CD8-positive, alpha-beta memory T cell (primary cell): ENCODE results near the gene ADO. TPM values are rescaled to one million over a fixed set of nuclear protein-coding genes. Genes with fewer than 3 reads are reported as not detected.

Experiments
- CTCF ChIA-PET: fragments of 350-600 bp; sonication (Branson Sonifier 250); formaldehyde crosslinking; loops from one replicate; lab custom pipeline; 2021; ENCODE audit warnings: antibody characterized with exemption; lab: Charles Lee
- POLR2A ChIA-PET: fragments of 350-600 bp; sonication (Branson Sonifier 250); formaldehyde crosslinking; loops from one replicate; lab custom pipeline; 2021; ENCODE audit warnings: antibody characterized with exemption; lab: Charles Lee
- DNase-seq, 5 donors: peaks; one replicate each; pipeline versions ENCODE4 v3.0.0 to v3.0.0-alpha.2; 2020 to 2022; ENCODE audit warnings: mixed read lengths in 1 of 5
- H3K27ac ChIP-seq: one replicate; pipeline ENCODE4 v1.7.0; 2013; ENCODE audit warnings: low read depth, mild to moderate bottlenecking, low read length, moderate library complexity
- H3K27me3 ChIP-seq: 2 replicates; pipeline ENCODE4 v1.7.0; 2013; ENCODE audit warnings: low read length, mild to moderate bottlenecking; ENCODE audit not compliant: insufficient read depth, poor library complexity, severe bottlenecking
- H3K36me3 ChIP-seq: 2 replicates; pipeline ENCODE4 v1.7.0; 2013; ENCODE audit warnings: mild to moderate bottlenecking, low read length, moderate library complexity; ENCODE audit not compliant: insufficient read depth
- H3K4me1 ChIP-seq: 2 replicates; pipeline ENCODE4 v1.7.0; 2013; ENCODE audit warnings: mild to moderate bottlenecking, low read length, moderate library complexity; ENCODE audit not compliant: insufficient read depth
- H3K4me3 ChIP-seq: 2 replicates; pipeline ENCODE4 v1.7.0; 2013; ENCODE audit warnings: mild to moderate bottlenecking, low read length
- H3K9me3 ChIP-seq: 2 replicates; pipeline ENCODE4 v1.7.0; 2013; ENCODE audit warnings: mild to moderate bottlenecking, low read length
- H3K27ac Mint-ChIP-seq, 8 donors: one replicate each; pipeline ENCODE4 v1.8.0; 2020 to 2021; ENCODE audit warnings: mixed read lengths in 8 of 8, mild to moderate bottlenecking in 6 of 8, inconsistent platforms in 3 of 8, moderate library complexity in 3 of 8
- H3K27me3 Mint-ChIP-seq, 2 donors: one replicate each; pipeline ENCODE4 v1.8.0; 2020 to 2021; ENCODE audit warnings: mixed read lengths in 2 of 2, mild to moderate bottlenecking in 1 of 2, moderate library complexity in 1 of 2
- H3K36me3 Mint-ChIP-seq, 3 donors: one replicate each; pipeline ENCODE4 v1.8.0; 2020 to 2021; ENCODE audit warnings: mixed read lengths in 3 of 3, inconsistent platforms in 1 of 3, mild to moderate bottlenecking in 1 of 3
- H3K4me1 Mint-ChIP-seq, 3 donors: one replicate each; pipeline ENCODE4 v1.8.0; 2020 to 2021; ENCODE audit warnings: mixed read lengths in 3 of 3, inconsistent platforms in 1 of 3, mild to moderate bottlenecking in 1 of 3
- H3K4me3 Mint-ChIP-seq, 7 donors: one replicate each; pipeline ENCODE4 v1.8.0; 2020 to 2021; ENCODE audit warnings: mixed read lengths in 7 of 7, mild to moderate bottlenecking in 6 of 7, moderate library complexity in 4 of 7, inconsistent platforms in 2 of 7
- H3K9me3 Mint-ChIP-seq, 5 donors: one replicate each; pipeline ENCODE4 v1.8.0; 2020 to 2022; ENCODE audit warnings: mixed read lengths in 5 of 5, mild to moderate bottlenecking in 3 of 5, moderate library complexity in 2 of 5, inconsistent platforms in 1 of 5
- polyA plus RNA-seq: library from polyadenylated mRNA; unstranded; fragments of 300-500 nt; fragmentation: Illumina TruSeq; gene quantifications from one replicate; pipeline ENCODE4 v1.2.3, GENCODE V29; 2021
- total RNA-seq, 2 experiments: library from RNA; stranded (reverse); gene quantifications; one replicate each; pipeline ENCODE4 v1.2.3, GENCODE V29; 2021

The ADO gene
- total and polyA plus RNA-seq, 3 experiments from 2014 or later, result 2.8 to 39.4 (median 38.4) TPM

GRCh38 chr10:62795762-62796161 lies 8.8 kb upstream of the ADO start:
- no peaks in the 10 kb centered on the region for H3K27me3 ChIP-seq
- H3K4me1 ChIP-seq, result no peaks in the 10 kb centered on the region
- no peak overlapping the region for H3K27ac Mint-ChIP-seq
- H3K4me3 ChIP-seq, result no peak overlapping the region
- DNase-seq, result no peak
- ChIA-PET POLR2A (no interaction called here), CTCF (no interaction called here)
- no peak overlapping the region for H3K4me3 Mint-ChIP-seq
- H3K27me3 Mint-ChIP-seq, result peaks cover 14 to 38% of the 10 kb centered on the region in 2 donors
- H3K9me3 Mint-ChIP-seq, result no peaks in the 10 kb centered on the region
- no peak overlapping the region for H3K27ac ChIP-seq
- no peaks in the 10 kb centered on the region for H3K4me1 Mint-ChIP-seq
- no peaks in the 10 kb centered on the region for H3K9me3 ChIP-seq
- H3K36me3 ChIP-seq, result no peaks in the 10 kb centered on the region
- H3K36me3 Mint-ChIP-seq, result no peaks in the 10 kb centered on the region

GRCh38 chr10:62796896-62797295 lies 7.6 kb upstream of the ADO start:
- no peaks in the 10 kb centered on the region for H3K9me3 ChIP-seq
- no peak overlapping the region for H3K27ac Mint-ChIP-seq
- H3K4me3 ChIP-seq, result no peak overlapping the region
- no peaks in the 10 kb centered on the region for H3K9me3 Mint-ChIP-seq
- DNase-seq, result no peak
- H3K27ac ChIP-seq, result no peak overlapping the region
- no peaks in the 10 kb centered on the region for H3K36me3 Mint-ChIP-seq
- no peaks in the 10 kb centered on the region for H3K4me1 Mint-ChIP-seq
- peaks cover 12 to 38% of the 10 kb centered on the region in 2 donors for H3K27me3 Mint-ChIP-seq
- CTCF ChIA-PET, result no interaction called here
- no peak overlapping the region for H3K4me3 Mint-ChIP-seq
- POLR2A ChIA-PET, result interaction anchor here (0.6 kb wide), 1 partner anchor 99 kb away, joined by 3 read pairs; no protein-coding TSS in a partner anchor
- H3K27me3 ChIP-seq, result no peaks in the 10 kb centered on the region
- no peaks in the 10 kb centered on the region for H3K4me1 ChIP-seq
- H3K36me3 ChIP-seq, result no peaks in the 10 kb centered on the region

- Histone ChIP-seq H3K9me3 (no peaks in the 10 kb centered on the region), H3K4me3 (no peak overlapping the region), H3K27me3 (no peaks in the 10 kb centered on the region), H3K4me1 (peaks cover 18% of the 10 kb centered on the region), H3K36me3 (no peaks in the 10 kb centered on the region), H3K27ac (no peak overlapping the region)
- peak overlapping the region in 1 of 8 donors; percentile 58 for H3K27ac Mint-ChIP-seq
- peaks cover 19 to 24% (median 22%) of the 10 kb centered on the region in 3 donors for H3K4me1 Mint-ChIP-seq
- ChIA-PET CTCF (interaction anchor here (1.0 to 6.4 kb wide), 5 partner anchors 15 to 191 kb away, joined by 3 to 76 read pairs (median 3); partner anchors contain the start of gene EGR2), POLR2A (no interaction called here)
- H3K27me3 Mint-ChIP-seq, result peaks cover 11 to 23% of the 10 kb centered on the region in 2 donors
- no peaks in the 10 kb centered on the region for H3K9me3 Mint-ChIP-seq
- peak overlapping the region in 1 of 7 donors; percentile 66 for H3K4me3 Mint-ChIP-seq
- peaks cover 0 to 20% (median 1%) of the 10 kb centered on the region in 3 donors for H3K36me3 Mint-ChIP-seq
- no peak for DNase-seq
Measured at GRCh38 chr10:62801871-62802270, 2.6 kb upstream of the ADO start.

- Mint-ChIP-seq H3K27ac (peak overlapping the region; percentile 94 to 99 (median 98)), H3K36me3 (peaks cover 0 to 27% (median 11%) of the 10 kb centered on the region in 3 donors), H3K4me3 (peak overlapping the region; percentile 89 to 97 (median 97)), H3K4me1 (peaks cover 38 to 44% (median 41%) of the 10 kb centered on the region in 3 donors), H3K27me3 (peaks cover 4% of the 10 kb centered on the region in 2 donors), H3K9me3 (no peaks in the 10 kb centered on the region)
- peak overlapping the region; percentile 84 for H3K4me3 ChIP-seq
- POLR2A ChIA-PET, result interaction anchor here (1.5 to 5.5 kb wide), 4 partner anchors 12 to 114 kb away, joined by 6 to 63 read pairs (median 8); partner anchors contain the start of gene EGR2
- H3K27me3 ChIP-seq, result no peaks in the 10 kb centered on the region
- DNase-seq, result no peak
- no peaks in the 10 kb centered on the region for H3K36me3 ChIP-seq
- CTCF ChIA-PET, result interaction anchor here (1.2 to 6.4 kb wide), 5 partner anchors 13 to 193 kb away, joined by 3 to 76 read pairs (median 7); partner anchors contain the start of gene EGR2
- H3K27ac ChIP-seq, result peak overlapping the region; percentile 88
- H3K4me1 ChIP-seq, result peaks cover 32% of the 10 kb centered on the region
- no peaks in the 10 kb centered on the region for H3K9me3 ChIP-seq
Measured at GRCh38 chr10:62803724-62804355, 680 bp upstream of the ADO start.

DNA sequence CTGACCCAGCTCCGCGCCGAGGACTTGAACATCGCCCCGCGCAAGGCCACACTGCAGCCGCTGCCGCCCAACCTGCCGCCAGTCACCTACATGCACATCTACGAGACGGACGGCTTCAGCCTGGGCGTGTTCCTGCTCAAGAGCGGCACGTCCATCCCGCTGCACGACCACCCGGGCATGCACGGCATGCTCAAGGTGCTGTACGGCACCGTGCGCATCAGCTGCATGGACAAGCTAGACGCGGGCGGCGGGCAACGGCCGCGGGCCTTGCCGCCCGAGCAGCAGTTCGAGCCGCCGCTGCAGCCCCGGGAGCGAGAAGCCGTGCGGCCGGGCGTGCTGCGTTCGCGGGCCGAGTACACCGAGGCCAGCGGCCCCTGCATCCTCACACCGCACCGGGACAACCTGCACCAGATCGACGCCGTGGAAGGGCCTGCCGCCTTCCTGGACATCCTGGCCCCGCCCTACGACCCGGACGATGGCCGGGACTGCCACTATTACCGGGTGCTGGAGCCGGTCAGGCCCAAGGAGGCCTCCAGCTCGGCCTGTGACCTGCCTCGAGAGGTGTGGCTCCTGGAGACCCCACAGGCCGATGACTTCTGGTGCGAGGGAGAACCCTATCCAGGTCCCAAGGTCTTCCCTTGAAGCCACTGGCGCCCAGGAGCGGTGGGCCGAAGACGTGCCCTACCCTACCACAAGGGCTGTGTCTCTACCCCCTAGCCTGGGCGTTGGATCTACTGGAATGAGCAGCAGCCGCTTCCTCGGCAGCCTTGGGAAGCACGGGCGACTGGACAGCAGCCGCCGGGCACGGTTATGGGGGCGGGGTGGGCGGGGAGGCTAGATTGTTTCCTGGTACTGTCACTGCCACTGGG lies 945 bp downstream of the ADO start:
- ChIA-PET POLR2A (interaction anchor here (0.9 to 5.5 kb wide), 5 partner anchors 11 to 824 kb away, joined by 3 to 63 read pairs (median 6); partner anchors contain the start of gene EGR2), CTCF (interaction anchor here (1.5 to 6.4 kb wide), 5 partner anchors 11 to 328 kb away, joined by 4 to 76 read pairs (median 7); partner anchors contain the start of genes EGR2 and NRBF2)
- no peaks in the 10 kb centered on the region for H3K9me3 Mint-ChIP-seq
- peak overlapping the region; percentile 89 to 97 (median 96) for H3K4me3 Mint-ChIP-seq
- Histone ChIP-seq H3K27ac (peak overlapping the region; percentile 88), H3K36me3 (no peaks in the 10 kb centered on the region), H3K9me3 (no peaks in the 10 kb centered on the region), H3K27me3 (no peaks in the 10 kb centered on the region), H3K4me3 (peak overlapping the region; percentile 84), H3K4me1 (peaks cover 32% of the 10 kb centered on the region)
- DNase-seq, result peak in 2 of 5 donors; percentile 11 to 50
- peaks cover 38 to 51% (median 44%) of the 10 kb centered on the region in 3 donors for H3K4me1 Mint-ChIP-seq
- H3K27me3 Mint-ChIP-seq, result peaks cover 0 to 4% of the 10 kb centered on the region in 2 donors
- H3K27ac Mint-ChIP-seq, result peak overlapping the region; percentile 77 to 95 (median 92)
- H3K36me3 Mint-ChIP-seq, result peaks cover 0 to 32% (median 11%) of the 10 kb centered on the region in 3 donors

DNA sequence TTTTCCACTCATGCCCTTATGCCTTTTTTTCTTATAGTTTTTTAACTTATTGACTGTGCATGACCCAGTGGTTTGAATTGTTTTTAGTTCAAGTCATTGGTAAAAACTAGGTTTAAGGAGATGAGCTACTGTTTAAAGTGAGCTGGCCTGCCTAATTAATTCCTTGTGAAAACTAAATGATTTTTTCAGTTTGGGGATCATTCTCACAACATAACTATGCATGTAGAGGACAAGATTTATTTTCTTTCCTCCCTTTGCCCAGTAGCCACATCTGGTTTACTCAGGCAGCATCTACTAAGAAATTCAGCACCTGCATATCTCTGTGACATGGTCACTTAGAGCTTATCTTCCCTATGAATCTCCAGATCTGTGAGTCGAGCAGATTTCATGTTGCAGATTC lies 1.7 kb downstream of the ADO start:
- no peaks in the 10 kb centered on the region for H3K27me3 ChIP-seq
- peak overlapping the region; percentile 89 to 97 (median 96) for H3K4me3 Mint-ChIP-seq
- no peaks in the 10 kb centered on the region for H3K36me3 ChIP-seq
- CTCF ChIA-PET, result interaction anchor here (0.8 to 6.4 kb wide), 3 partner anchors 11 to 195 kb away, joined by 6 to 76 read pairs (median 7); partner anchors contain the start of gene EGR2
- no peaks in the 10 kb centered on the region for H3K9me3 Mint-ChIP-seq
- peaks cover 45 to 59% (median 52%) of the 10 kb centered on the region in 3 donors for H3K4me1 Mint-ChIP-seq
- peak overlapping the region; percentile 16 for H3K4me3 ChIP-seq
- no peaks in the 10 kb centered on the region for H3K9me3 ChIP-seq
- peaks cover 0 to 32% (median 11%) of the 10 kb centered on the region in 3 donors for H3K36me3 Mint-ChIP-seq
- H3K27me3 Mint-ChIP-seq, result peaks cover 0 to 4% of the 10 kb centered on the region in 2 donors
- H3K27ac Mint-ChIP-seq, result peak overlapping the region; percentile 43 to 85 (median 77)
- POLR2A ChIA-PET, result interaction anchor here (0.9 to 5.5 kb wide), 2 partner anchors 10 to 823 kb away, joined by 3 to 63 read pairs; partner anchors contain the start of gene EGR2
- H3K4me1 ChIP-seq, result peaks cover 35% of the 10 kb centered on the region
- no peak overlapping the region for H3K27ac ChIP-seq
- no peak for DNase-seq

- H3K27ac ChIP-seq, result no peak overlapping the region
- no peaks in the 10 kb centered on the region for H3K36me3 ChIP-seq
- no peak overlapping the region for H3K4me3 ChIP-seq
- Mint-ChIP-seq H3K9me3 (no peaks in the 10 kb centered on the region), H3K4me1 (peaks cover 58 to 80% (median 67%) of the 10 kb centered on the region in 3 donors), H3K36me3 (peaks cover 0 to 24% (median 11%) of the 10 kb centered on the region in 3 donors), H3K4me3 (no peak overlapping the region), H3K27ac (no peak overlapping the region), H3K27me3 (peaks cover 2 to 8% of the 10 kb centered on the region in 2 donors)
- no peaks in the 10 kb centered on the region for H3K9me3 ChIP-seq
- CTCF ChIA-PET, result interaction anchor here (0.9 to 1.4 kb wide), 2 partner anchors 8 to 200 kb away, joined by 3 to 4 read pairs; no protein-coding TSS in a partner anchor
- DNase-seq, result no peak
- H3K27me3 ChIP-seq, result no peaks in the 10 kb centered on the region
- POLR2A ChIA-PET, result no interaction called here
- peaks cover 47% of the 10 kb centered on the region for H3K4me1 ChIP-seq
Measured at GRCh38 chr10:62810156-62810902, 5.8 kb downstream of the ADO start.
